Measurements from ENCODE around the gene GTF2H4.
"Not testable (repeated sequence)": the region's sequence is repeated elsewhere in the genome, so short reads cannot be mapped to it uniquely, and the experiment has no call there.

Gene GTF2H4

DNA sequence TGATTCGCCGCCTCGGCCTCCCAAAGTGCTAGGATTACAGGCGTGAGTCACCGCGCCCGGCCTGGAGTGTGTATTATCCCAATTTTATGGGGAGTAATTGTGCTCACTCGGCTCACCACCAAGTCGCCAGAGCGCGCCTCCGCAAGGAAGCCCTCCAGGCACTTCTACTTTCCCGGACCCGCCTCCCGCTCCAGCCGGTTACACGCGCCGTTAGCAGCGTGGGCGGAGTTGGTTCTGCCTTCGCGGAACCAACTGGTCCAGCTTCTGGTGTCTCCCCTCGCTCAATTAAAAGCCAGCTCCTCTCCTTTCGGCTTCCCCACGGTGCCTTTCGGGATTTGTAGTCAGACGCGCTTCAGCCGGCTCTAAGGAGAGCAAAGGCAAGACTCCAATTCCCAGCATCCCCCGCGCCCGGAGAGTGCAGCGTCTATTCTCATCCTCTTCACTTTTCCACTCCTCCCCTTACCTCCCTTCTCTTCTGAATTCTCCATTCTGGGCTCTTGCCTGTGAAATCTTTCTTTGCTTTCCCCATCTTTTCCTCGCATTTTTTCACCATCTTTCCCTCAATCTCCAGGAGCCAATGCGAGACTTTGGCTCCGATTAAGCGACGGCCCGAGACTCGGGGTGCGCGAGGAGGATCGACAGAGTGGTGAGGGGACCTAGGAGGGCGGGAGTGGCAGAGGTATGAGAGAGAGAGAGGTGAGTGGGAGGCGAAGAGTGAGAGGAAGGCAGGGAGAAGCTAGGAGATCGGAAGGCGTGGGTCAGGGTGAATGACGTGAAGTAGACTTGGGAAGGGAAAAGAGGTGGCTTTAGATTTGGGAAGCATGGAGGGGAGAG, at the start of gene GTF2H4:
GTF2H4 (plus strand) TSS at position 450 of the 834 bp plus-strand sequence.
- Histone ChIP-seq H3K36me3 (ENCODE audit: control insufficient read depth, low read depth, low read length) (peaks cover 31% of the 10 kb centered on the region), H3K9ac (ENCODE audit: low read length) (peak within 1 kb of the TSS; percentile 75), H3K27ac (ENCODE audit: low read length) (peak within 1 kb of the TSS; percentile 45), H3K4me1 (ENCODE audit: control insufficient read depth, low read depth, low read length) (peaks cover 6% of the 10 kb centered on the region), H3K4me3 (ENCODE audit: low read length) (peak within 1 kb of the TSS; percentile 93), H3K9me3 (ENCODE audit: control insufficient read depth, low read depth, low read length) (no peaks in the 10 kb centered on the region), H3K27me3 (ENCODE audit: control insufficient read depth, insufficient read depth, low read length) (no peaks in the 10 kb centered on the region)

DNA sequence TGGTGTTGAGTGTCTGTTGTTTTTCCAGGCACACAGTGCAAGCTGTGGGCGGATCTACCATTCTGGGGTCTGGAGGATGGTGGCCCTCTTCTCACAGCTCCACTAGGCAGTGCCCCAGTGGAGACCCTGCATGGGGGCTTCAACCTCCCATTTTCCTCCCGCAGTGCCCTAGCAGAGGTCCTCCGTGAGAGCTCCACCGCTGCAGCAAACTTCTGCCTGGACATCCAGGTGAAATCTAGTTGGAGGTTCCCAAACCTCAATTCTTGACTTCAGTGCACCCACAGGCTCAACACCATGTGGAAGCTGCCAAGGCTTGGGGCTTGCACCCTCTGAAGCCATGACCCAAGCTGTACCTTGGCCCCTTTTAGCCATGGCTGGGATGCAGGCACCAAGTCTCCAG, 48.3 kb upstream of the GTF2H4 start:
- H3K27me3 ChIP-seq (ENCODE audit: control insufficient read depth, insufficient read depth, low read length); H3K4me3 ChIP-seq (ENCODE audit: low read length); H3K9me3 ChIP-seq (ENCODE audit: control insufficient read depth, low read depth, low read length): not testable (repeated sequence)

DNA sequence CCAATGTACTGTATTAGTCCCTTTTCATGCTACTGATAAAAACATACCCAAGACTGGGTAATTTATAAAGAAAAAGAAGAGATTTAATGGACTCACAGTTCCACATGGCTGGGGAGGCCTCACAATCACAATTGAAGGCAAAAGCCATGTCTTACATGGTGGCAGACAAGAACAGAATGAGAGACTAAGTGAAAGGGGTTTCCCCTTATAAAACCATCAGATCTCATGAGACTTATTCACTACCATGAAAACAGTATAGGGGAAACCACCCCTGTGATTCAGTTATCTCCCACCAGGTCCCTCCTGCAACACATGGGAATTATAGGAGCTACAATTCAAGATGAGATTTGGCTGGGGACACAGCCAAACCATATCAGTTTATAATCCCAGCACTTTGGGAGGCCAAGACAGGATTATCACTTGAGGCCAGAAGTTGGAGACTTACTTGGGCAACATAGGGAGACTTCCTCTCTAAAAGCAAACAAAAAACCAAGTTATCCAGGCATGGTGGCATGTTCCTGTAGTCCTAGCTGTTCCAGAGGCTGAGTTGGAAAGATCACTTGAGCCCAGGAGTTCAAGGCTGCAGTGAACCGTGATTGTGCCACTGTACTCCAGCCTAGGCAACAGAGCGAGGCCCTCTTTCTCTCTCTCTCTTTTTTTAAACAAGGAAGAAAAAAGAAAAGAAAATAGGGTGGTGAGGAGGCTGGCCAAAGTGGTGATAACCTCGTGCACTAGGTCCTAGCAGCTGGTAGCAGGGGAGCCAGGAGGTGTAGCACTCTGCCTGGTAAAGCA, 46.6 kb upstream of the GTF2H4 start:
- Histone ChIP-seq H3K36me3 (ENCODE audit: control insufficient read depth, low read depth, low read length) (no peaks in the 10 kb centered on the region), H3K4me3 (ENCODE audit: low read length) (no peak overlapping the region), H3K9ac (ENCODE audit: low read length) (no peak overlapping the region), H3K9me3 (ENCODE audit: control insufficient read depth, low read depth, low read length) (peaks cover 4% of the 10 kb centered on the region), H3K27me3 (ENCODE audit: control insufficient read depth, insufficient read depth, low read length) (no peaks in the 10 kb centered on the region), H3K4me1 (ENCODE audit: control insufficient read depth, low read depth, low read length) (no peaks in the 10 kb centered on the region), H3K27ac (ENCODE audit: low read length) (no peak overlapping the region)

More for the DNA sequence above, 48.3 kb upstream of the GTF2H4 start:
- H3K36me3 ChIP-seq (ENCODE audit: control insufficient read depth, low read depth, low read length); H3K4me1 ChIP-seq (ENCODE audit: control insufficient read depth, low read depth, low read length); H3K27ac ChIP-seq (ENCODE audit: low read length); H3K9ac ChIP-seq (ENCODE audit: low read length): not testable (repeated sequence)

DNA sequence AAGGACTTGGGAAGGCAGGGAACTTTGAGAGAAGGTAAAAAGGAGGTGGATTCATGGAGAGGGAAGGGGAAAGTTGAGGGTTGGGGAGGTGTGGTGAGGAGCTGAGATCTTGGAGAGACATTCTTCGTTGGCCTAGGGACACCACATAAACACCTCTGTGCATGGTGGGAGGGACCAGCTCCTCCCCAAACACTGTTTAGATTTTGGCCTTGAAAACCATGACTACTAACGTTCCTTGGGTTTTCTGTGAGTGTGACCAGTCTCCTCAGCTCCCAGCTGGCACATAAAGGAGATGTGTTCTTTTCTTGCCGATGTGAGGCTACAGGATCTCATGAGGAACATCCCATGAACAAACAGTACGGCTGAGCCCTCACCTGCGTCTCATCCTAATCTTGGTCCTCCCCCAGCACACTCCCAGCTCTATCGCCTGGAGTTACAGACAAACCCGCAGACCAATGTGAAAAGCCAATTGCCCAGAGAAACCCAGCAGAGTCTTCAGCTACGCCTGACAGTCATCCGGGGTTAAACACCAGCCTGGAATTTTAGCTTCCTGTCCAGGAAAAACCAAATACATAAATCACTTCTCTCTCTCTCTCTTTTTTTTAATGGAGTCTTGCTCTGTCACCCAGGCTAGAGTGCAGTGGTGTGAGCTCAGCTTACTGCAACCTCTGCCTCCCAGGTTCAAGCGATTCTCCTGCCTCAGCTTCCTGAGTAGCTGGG, 45.7 kb upstream of the GTF2H4 start:
- Histone ChIP-seq H3K27me3 (ENCODE audit: control insufficient read depth, insufficient read depth, low read length) (no peaks in the 10 kb centered on the region), H3K36me3 (ENCODE audit: control insufficient read depth, low read depth, low read length) (no peaks in the 10 kb centered on the region), H3K27ac (ENCODE audit: low read length) (no peak overlapping the region), H3K4me1 (ENCODE audit: control insufficient read depth, low read depth, low read length) (no peaks in the 10 kb centered on the region), H3K4me3 (ENCODE audit: low read length) (no peak overlapping the region), H3K9me3 (ENCODE audit: control insufficient read depth, low read depth, low read length) (peaks cover 4% of the 10 kb centered on the region), H3K9ac (ENCODE audit: low read length) (no peak overlapping the region)

DNA sequence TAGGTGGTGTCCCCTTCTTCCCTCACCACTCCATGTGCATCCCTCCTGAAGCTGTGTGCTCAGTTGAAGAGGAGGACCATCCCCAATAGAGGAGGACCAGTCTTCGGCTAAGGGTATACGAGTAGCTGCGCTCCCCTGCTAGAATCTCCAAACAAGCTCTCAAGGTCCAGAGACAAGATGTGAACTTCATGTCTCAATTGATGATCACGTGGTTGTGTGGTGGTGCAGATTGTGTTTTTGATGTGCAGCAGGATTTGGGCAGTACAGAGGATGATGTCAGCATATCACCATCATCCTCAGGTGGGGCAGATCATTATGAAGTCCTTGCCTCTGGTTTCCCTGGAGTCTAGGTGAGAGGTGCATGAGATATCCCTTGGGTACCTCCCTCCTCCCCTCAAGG, 43.7 kb upstream of the GTF2H4 start:
- Histone ChIP-seq H3K9ac (ENCODE audit: low read length) (no peak overlapping the region), H3K4me3 (ENCODE audit: low read length) (no peak overlapping the region), H3K27ac (ENCODE audit: low read length) (no peak overlapping the region), H3K9me3 (ENCODE audit: control insufficient read depth, low read depth, low read length) (peaks cover 4% of the 10 kb centered on the region), H3K27me3 (ENCODE audit: control insufficient read depth, insufficient read depth, low read length) (no peaks in the 10 kb centered on the region), H3K36me3 (ENCODE audit: control insufficient read depth, low read depth, low read length) (no peaks in the 10 kb centered on the region), H3K4me1 (ENCODE audit: control insufficient read depth, low read depth, low read length) (no peaks in the 10 kb centered on the region)

DNA sequence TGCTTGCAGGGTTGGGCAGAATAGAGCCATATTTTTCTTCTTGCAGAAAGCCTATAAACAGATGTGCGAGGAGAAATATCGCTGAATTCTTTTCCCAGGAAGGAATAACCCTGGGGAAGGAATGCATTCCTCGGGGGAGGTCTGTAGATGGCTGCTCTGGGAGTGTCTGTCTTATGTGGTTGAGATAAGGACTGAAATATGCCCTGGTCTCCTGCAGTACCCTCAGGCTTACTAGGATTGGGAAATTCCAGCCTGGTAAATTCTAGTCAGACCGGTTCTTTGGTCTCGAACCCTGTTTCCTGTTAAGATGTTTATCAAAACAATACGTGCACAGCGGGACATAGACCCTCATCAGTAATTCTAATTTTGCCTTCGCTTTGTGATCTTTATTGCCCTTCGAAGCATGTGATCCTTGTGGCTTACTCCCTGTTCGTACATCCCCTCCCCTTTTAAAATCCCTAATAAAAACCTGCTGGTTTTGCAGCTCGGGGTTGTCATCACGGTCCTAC, 38.7 kb upstream of the GTF2H4 start:
- H3K27me3 ChIP-seq (ENCODE audit: control insufficient read depth, insufficient read depth, low read length); H3K36me3 ChIP-seq (ENCODE audit: control insufficient read depth, low read depth, low read length); H3K27ac ChIP-seq (ENCODE audit: low read length); H3K4me3 ChIP-seq (ENCODE audit: low read length); H3K9ac ChIP-seq (ENCODE audit: low read length); H3K4me1 ChIP-seq (ENCODE audit: control insufficient read depth, low read depth, low read length): not testable (repeated sequence)
- peaks cover 21% of the 10 kb centered on the region for H3K9me3 ChIP-seq (ENCODE audit: control insufficient read depth, low read depth, low read length)

DNA sequence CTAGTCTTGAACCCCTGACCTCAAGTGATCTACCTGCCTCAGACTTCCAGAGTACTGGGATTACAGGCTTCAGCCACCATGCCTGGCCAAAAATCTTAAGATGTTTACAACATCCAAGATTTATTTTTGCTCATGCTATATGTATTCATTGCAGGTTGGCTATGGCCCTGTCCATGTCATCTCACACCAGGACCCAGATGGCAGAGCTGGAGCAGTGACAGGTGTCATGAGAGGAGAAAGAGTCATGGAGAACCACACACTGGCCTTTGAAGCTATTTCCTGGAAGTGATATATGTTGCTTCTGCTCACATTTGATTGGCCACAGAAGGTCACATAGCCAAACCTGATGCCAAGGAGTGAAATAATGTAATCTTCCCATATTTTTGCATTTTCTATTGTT, 37.5 kb upstream of the GTF2H4 start:
- no peak overlapping the region for H3K27ac ChIP-seq (ENCODE audit: low read length)
- no peaks in the 10 kb centered on the region for H3K4me1 ChIP-seq (ENCODE audit: control insufficient read depth, low read depth, low read length)
- peaks cover 21% of the 10 kb centered on the region for H3K9me3 ChIP-seq (ENCODE audit: control insufficient read depth, low read depth, low read length)
- H3K4me3 ChIP-seq (ENCODE audit: low read length): no peak overlapping the region
- no peaks in the 10 kb centered on the region for H3K27me3 ChIP-seq (ENCODE audit: control insufficient read depth, insufficient read depth, low read length)
- H3K9ac ChIP-seq (ENCODE audit: low read length): no peak overlapping the region
- no peaks in the 10 kb centered on the region for H3K36me3 ChIP-seq (ENCODE audit: control insufficient read depth, low read depth, low read length)

DNA sequence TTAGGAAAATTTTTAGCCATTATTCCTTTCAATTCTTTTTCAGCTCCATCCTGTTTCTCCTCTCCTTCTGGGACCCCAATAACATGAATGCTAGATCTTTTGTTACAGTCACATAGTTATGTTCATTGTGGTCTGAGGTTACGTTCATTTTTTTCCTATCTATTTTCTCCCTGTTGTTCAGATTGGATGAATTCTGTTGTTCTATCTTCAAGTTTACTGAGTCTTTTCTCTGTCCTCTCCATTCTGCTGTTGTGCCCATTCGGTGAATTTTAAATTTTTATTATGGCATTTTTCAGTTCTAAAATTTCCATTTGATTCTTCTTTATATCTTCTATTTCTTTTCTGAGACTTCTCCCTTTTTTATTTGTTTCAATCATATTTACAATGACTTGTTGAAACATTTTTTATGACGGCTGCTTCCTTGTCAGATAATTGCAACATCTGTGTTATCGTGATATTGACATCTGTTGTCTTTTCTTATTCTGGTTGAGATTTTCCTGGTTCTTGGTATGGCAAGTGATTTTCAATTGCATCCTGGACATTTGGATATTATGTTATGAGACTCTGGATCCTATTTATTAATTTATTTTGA, 36.3 kb upstream of the GTF2H4 start:
- Histone ChIP-seq H3K27me3 (ENCODE audit: control insufficient read depth, insufficient read depth, low read length) (no peaks in the 10 kb centered on the region), H3K9me3 (ENCODE audit: control insufficient read depth, low read depth, low read length) (peaks cover 21% of the 10 kb centered on the region)

DNA sequence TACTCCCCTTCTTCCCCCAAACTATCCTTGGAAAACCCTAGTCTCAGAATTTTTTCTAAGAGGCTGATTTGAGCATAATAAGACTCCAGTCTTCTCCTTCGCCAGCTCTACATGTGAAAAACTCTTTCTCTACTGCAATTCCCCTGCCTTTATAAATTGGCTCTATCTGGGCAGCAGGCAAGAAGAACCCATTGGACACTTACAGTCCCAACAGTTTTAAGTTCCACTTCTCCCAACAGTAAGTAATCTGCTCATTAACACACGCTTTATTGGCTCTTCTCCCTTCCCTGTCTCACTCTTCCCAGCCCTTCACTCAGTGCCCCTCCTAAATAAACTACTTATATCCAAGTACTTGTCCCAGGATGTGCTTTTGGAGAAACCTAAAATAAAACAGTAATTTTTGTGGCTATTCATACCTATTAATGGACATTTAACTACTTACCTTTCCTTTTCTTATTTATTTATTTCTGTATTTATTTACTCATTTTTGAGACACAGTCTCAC, 34.8 kb upstream of the GTF2H4 start:
- Histone ChIP-seq H3K9ac (ENCODE audit: low read length) (no peak overlapping the region), H3K4me3 (ENCODE audit: low read length) (no peak overlapping the region), H3K4me1 (ENCODE audit: control insufficient read depth, low read depth, low read length) (peaks cover 11% of the 10 kb centered on the region), H3K27me3 (ENCODE audit: control insufficient read depth, insufficient read depth, low read length) (no peaks in the 10 kb centered on the region), H3K27ac (ENCODE audit: low read length) (no peak overlapping the region), H3K36me3 (ENCODE audit: control insufficient read depth, low read depth, low read length) (no peaks in the 10 kb centered on the region), H3K9me3 (ENCODE audit: control insufficient read depth, low read depth, low read length) (peaks cover 21% of the 10 kb centered on the region)

More for the DNA sequence above, 36.3 kb upstream of the GTF2H4 start:
- Histone ChIP-seq H3K9ac (ENCODE audit: low read length) (no peak overlapping the region), H3K4me1 (ENCODE audit: control insufficient read depth, low read depth, low read length) (no peaks in the 10 kb centered on the region), H3K4me3 (ENCODE audit: low read length) (no peak overlapping the region), H3K36me3 (ENCODE audit: control insufficient read depth, low read depth, low read length) (no peaks in the 10 kb centered on the region), H3K27ac (ENCODE audit: low read length) (no peak overlapping the region)

DNA sequence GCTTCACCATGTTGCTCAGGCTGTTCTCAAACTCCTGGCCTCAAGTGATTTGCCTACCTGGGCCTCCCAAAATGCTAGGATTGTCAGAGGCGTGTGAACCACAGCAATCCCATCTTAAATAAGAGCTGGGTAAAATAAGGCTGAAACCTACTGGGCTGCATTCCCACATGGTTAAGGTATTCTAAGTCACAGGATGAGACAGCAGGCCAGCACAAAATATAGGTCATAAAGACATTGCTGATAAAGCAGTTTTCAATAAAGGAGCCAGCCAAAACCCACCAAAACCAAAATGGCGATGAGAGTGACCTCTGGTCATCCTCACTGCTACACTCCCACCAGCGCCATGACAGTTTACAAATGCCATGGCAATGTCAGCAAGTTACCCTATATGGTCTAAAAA, 34.2 kb upstream of the GTF2H4 start:
- peaks cover 17% of the 10 kb centered on the region for H3K4me1 ChIP-seq (ENCODE audit: control insufficient read depth, low read depth, low read length)
- peaks cover 21% of the 10 kb centered on the region for H3K9me3 ChIP-seq (ENCODE audit: control insufficient read depth, low read depth, low read length)
- H3K36me3 ChIP-seq (ENCODE audit: control insufficient read depth, low read depth, low read length); H3K4me3 ChIP-seq (ENCODE audit: low read length); H3K9ac ChIP-seq (ENCODE audit: low read length); H3K27me3 ChIP-seq (ENCODE audit: control insufficient read depth, insufficient read depth, low read length); H3K27ac ChIP-seq (ENCODE audit: low read length): not testable (repeated sequence)

All from iPS-18a (cell line).